Lower leg skin (tissue), 4 donors: Measurements from ENCODE around the gene RGS4. TPM values are rescaled to one million over a fixed set of nuclear protein-coding genes. Genes with fewer than 3 reads are reported as not detected.

Source experiments
- DNase-seq, 2 donors: peaks; one replicate each; pipeline ENCODE4 v3.0.0-alpha.2; 2019; ENCODE audit warnings: low spot score in 2 of 2
- H3K4me3 ChIP-seq: fragments of 200-600 bp; sonication (generic); 2 replicates; pipeline ENCODE4 v1.5.1; 2017; ENCODE audit warnings: mild to moderate bottlenecking, low read depth; ENCODE audit not compliant: poor library complexity, severe bottlenecking
- POLR2A ChIP-seq, 2 donors: fragments of 450-650 bp; IDR thresholded peaks; one replicate each; pipeline ENCODE4 v1.6.1; 2016 to 2017; ENCODE audit warnings: antibody characterized with exemption in 2 of 2, mild to moderate bottlenecking in 1 of 2, moderate library complexity in 1 of 2
- WGBS, 2 donors: methylation state at CpG; one replicate each; pipeline ENCODE4 v1.1.5; 2018; 5-methylcytosine and 5-hydroxymethylcytosine counted together
- intact Hi-C: fragments of 100-400 bp; cut with DNase I; formaldehyde crosslinking; loops from one replicate; pipeline ENCODE4 v1.15.0; 2023; ENCODE audit warnings: low total_unique reads
- total RNA-seq, 4 donors: library from RNA; depleted of rRNA; stranded (reverse); fragments of >200 nt; gene quantifications; one replicate each; pipeline ENCODE4 v1.1.0, GENCODE V29; 2016
- TF ChIP-seq, protein P1 (sequence below), 3 donors: fragments of 450-650 bp; IDR thresholded peaks; one replicate each; pipeline ENCODE4 v1.5.1; 2016; ENCODE audit warnings: antibody characterized with exemption in 3 of 3, mild to moderate bottlenecking in 3 of 3, moderate library complexity in 2 of 3

The RGS4 gene
- total RNA-seq, 4 donors from 2014 or later, result 0.36 to 0.42 TPM; not detected in 2

DNA sequence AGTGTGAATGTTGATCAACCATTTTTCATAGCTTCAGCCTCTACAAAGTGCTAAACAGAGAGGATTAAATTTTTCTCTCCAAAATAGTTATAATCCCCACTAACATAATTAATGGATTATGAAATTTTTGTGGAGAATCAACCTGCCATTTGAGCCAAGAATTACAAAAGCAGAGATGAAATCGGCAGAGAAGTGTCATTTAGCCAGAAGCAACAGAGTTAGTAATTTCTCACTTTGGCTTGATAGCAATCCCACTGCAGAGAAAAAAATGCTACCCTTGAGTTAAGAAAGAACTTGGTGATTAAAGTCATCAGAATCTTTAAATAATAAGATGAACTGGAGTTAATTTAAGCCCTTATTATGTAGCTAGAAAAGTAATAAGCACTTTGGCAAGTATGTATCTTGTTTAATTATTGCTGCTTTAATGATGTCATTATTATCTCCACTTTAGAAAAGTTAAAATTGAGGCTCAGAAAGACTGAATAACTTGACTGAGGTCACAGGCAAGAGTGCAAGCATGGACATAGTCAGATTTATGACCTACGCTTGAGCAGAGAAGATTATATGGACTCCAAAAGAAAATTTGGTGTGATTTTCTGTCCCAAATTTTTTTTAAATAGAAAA lies 37.3 kb downstream of the RGS4 start:
- DNase-seq, result no peak
- 45 to 46% methylated on average over 2 of the region's 2 CpGs for WGBS, 2 donors
- TF ChIP-seq POLR2A (IDR thresholded peaks at IDR 0.05), result no peak
- TF ChIP-seq, protein P1, sequence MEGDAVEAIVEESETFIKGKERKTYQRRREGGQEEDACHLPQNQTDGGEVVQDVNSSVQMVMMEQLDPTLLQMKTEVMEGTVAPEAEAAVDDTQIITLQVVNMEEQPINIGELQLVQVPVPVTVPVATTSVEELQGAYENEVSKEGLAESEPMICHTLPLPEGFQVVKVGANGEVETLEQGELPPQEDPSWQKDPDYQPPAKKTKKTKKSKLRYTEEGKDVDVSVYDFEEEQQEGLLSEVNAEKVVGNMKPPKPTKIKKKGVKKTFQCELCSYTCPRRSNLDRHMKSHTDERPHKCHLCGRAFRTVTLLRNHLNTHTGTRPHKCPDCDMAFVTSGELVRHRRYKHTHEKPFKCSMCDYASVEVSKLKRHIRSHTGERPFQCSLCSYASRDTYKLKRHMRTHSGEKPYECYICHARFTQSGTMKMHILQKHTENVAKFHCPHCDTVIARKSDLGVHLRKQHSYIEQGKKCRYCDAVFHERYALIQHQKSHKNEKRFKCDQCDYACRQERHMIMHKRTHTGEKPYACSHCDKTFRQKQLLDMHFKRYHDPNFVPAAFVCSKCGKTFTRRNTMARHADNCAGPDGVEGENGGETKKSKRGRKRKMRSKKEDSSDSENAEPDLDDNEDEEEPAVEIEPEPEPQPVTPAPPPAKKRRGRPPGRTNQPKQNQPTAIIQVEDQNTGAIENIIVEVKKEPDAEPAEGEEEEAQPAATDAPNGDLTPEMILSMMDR (IDR thresholded peaks at IDR 0.05), result no peak
- intact Hi-C loops, result no loop called here
- H3K4me3 ChIP-seq, result no peak overlapping the region

DNA sequence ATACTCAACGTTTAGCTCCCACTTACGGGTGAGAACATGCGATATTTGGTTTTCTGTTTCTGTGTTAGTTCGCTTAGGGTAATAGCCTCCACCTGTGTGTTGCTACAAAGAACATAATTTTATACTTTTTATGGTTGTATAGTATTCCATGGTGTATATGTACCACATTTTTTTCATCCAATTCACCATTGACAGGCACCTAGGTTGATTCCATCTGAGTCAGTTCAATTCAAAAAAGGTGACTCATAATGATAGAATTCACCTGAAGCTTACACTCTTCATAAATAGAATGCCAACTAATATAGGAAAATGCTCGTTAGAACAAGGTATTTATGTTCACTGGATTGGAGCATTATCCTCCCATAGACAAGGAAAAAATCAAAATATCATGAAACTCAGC lies 38.5 kb downstream of the RGS4 start:
- H3K4me3 ChIP-seq, result no peak overlapping the region
- no peak for TF ChIP-seq POLR2A (IDR thresholded peaks at IDR 0.05)
- TF ChIP-seq, protein P1 (IDR thresholded peaks at IDR 0.05), result no peak
- 87 to 88% methylated on average over 5 of the region's 5 CpGs for WGBS, 2 donors
- intact Hi-C loops, result no loop called here
- no peak for DNase-seq

DNA sequence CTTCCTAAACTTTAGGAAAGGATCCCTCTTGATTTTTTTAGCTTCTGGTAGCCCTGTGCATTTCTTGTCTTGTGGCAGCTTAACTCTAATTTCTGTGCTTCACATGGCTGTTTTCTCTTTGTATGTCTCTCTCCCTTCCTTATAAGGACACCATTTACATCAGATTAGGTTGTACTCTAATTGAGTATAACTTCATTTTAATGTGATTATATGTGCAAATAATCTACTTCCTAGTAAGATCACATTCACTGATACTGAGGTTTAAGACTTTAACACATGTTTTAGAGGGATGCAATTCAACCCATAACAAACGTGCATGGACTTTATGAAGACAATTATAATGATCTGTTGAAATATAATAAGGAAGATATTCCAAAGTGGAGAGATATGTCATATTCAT lies 46.7 kb downstream of the RGS4 start:
- H3K4me3 ChIP-seq, result no peak overlapping the region
- intact Hi-C loops, result no loop called here
- DNase-seq, result no peak
- 71 to 74% methylated on average over 1 of the region's 1 CpG for WGBS, 2 donors
- TF ChIP-seq POLR2A (IDR thresholded peaks at IDR 0.05), result no peak
- TF ChIP-seq, protein P1 (IDR thresholded peaks at IDR 0.05), result no peak

DNA sequence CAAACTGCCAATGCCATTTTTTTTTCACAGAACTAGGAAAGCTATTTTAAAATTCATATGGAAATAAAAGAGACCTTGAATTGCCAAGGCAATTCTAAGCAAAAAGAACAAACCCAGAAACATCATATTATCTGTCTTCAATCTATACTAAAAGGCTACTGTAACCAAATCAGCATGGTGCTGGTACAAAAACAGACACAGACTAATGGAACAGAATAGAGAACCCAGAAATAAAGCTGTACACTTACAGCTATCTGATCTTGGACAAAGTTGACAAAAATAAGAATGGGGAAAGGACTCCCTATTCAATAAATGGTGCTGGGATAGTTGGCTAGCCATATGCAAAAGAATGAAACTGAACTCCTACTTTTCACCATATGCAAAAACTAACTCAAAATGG lies 50.5 kb downstream of the RGS4 start:
- H3K4me3 ChIP-seq, result no peak overlapping the region
- TF ChIP-seq POLR2A (IDR thresholded peaks at IDR 0.05), result no peak
- TF ChIP-seq, protein P1 (IDR thresholded peaks at IDR 0.05), result no peak
- no peak for DNase-seq
- intact Hi-C loops, result no loop called here

DNA sequence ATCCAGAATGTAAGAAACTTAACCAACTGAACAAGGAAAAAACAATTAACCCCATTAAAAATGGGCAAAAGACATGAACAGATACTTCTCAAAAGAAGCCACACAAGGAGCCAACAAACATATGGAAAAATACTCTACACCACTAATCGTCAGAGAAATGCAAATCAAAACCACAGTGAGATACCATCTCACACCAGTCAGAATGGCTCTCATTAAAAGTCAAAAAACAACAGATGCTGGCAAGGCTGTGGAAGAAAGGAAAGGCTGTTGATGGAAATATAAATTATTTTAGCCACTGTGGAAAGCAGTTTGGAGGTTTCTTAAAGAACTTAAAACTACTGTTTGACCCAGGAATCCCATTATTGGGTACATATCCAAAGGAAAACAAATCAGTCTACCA lies 51.2 kb downstream of the RGS4 start:
- DNase-seq, result no peak
- intact Hi-C loops, result no loop called here
- 30 to 31% methylated on average over 1 of the region's 1 CpG for WGBS, 2 donors
- TF ChIP-seq POLR2A (IDR thresholded peaks at IDR 0.05), result no peak
- TF ChIP-seq, protein P1 (IDR thresholded peaks at IDR 0.05), result no peak
- no peak overlapping the region for H3K4me3 ChIP-seq

DNA sequence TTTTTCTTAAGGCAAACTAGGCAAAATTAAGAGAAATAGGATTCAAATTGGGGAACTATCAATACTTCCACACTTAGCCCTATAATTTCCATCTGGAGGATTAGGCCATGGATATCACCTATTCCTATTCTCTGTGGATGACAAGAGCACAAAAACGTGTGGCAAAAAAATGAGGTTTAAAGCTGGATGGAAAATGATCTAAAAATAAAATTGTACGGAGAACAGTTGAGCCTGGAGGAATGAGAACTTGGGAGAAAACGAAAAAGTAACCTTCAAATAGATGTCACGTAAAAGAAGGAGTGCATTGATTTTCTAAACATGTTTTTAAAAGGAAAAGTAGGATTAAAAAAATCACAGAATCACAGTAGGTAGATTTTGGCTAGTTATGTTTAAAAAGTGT lies 55.7 kb downstream of the RGS4 start:
- DNase-seq, result no peak

More for the DNA sequence above, 55.7 kb downstream of the RGS4 start:
- no peak for TF ChIP-seq POLR2A (IDR thresholded peaks at IDR 0.05)
- TF ChIP-seq, protein P1 (IDR thresholded peaks at IDR 0.05), result no peak
- 66 to 75% methylated on average over 4 of the region's 4 CpGs for WGBS, 2 donors
- intact Hi-C loops, result no loop called here
- H3K4me3 ChIP-seq, result no peak overlapping the region
